Adrenal gland (tissue), 12 donors: Measurements from ENCODE around the gene TMEM109. TPM values are rescaled to one million over a fixed set of nuclear protein-coding genes. Genes with fewer than 3 reads are reported as not detected.

Source experiments
- DNase-seq, 7 donors: peaks; one replicate each; pipeline ENCODE4 v3.0.0-alpha.2; 2019 to 2020
- H3K27ac ChIP-seq, 5 donors: fragments of 200-600 bp; sonication (generic) in 4 of 5; 1 replicate in 3 of 5; 2 replicates in 2 of 5; pipeline versions ENCODE4 v1.5.1 to v1.8.0; 2016 to 2020; ENCODE audit warnings: mild to moderate bottlenecking in 1 of 5
- H3K27me3 ChIP-seq: fragments of 200-600 bp; 2 replicates; pipeline ENCODE4 v1.8.0; 2021
- H3K36me3 ChIP-seq, 2 donors: fragments of 200-600 bp; replicated peaks in 1 of 2; 1 replicate in 1 of 2; 2 replicates in 1 of 2; pipeline versions ENCODE4 v1.5.1 to v1.8.0; 2018 to 2022
- H3K4me1 ChIP-seq, 2 donors: fragments of 200-600 bp; replicated peaks in 1 of 2; 1 replicate in 1 of 2; 2 replicates in 1 of 2; pipeline versions ENCODE4 v1.5.1 to v1.8.0; 2018 to 2021
- H3K4me3 ChIP-seq, 4 donors: fragments of 200-600 bp; sonication (generic) in 3 of 4; one replicate each; pipeline ENCODE4 v1.5.1; 2016 to 2018
- H3K9me3 ChIP-seq, 3 donors: fragments of 200-600 bp; sonication (generic) in 1 of 3; replicated peaks in 1 of 3; 1 replicate in 2 of 3; 2 replicates in 1 of 3; pipeline versions ENCODE4 v1.5.1 to v1.8.0; 2016 to 2021
- POLR2A ChIP-seq, 2 donors: fragments of 450-650 bp; IDR thresholded peaks; one replicate each; pipeline ENCODE4 v1.6.1; 2017; ENCODE audit warnings: antibody characterized with exemption in 2 of 2, mild to moderate bottlenecking in 2 of 2, moderate library complexity in 1 of 2
- WGBS, 4 donors: extraction: QIAGEN DNeasy Blood & Tissue Kit in 2 of 4; methylation state at CpG; one replicate each; pipeline versions ENCODE4 v1.1.5 to v1.1.7; 2013 to 2017; 5-methylcytosine and 5-hydroxymethylcytosine counted together
- intact Hi-C, 2 donors: fragments of 100-400 bp; cut with DNase I; formaldehyde crosslinking; loops; one replicate each; pipeline versions ENCODE4 v1.14.1 to v1.15.0; 2022 to 2023
- polyA plus RNA-seq, 3 donors: library from polyadenylated mRNA; stranded (reverse); fragments of 200-250 nt in 2 of 3; fragments of 350-450 nt in 1 of 3; fragmentation: Illumina TruSeq in 1 of 3; extraction: RNeasy Lipid Tissue Mini Kit (QIAGEN cat#74804) in 1 of 3; gene quantifications; one replicate each; pipeline ENCODE4 v1.2.3, GENCODE V29; 2013 to 2014
- total RNA-seq, 9 donors: library from RNA; depleted of rRNA in 4 of 9; stranded (reverse); fragments of >200 nt in 4 of 9; fragments of 120-200 nt in 1 of 9; fragmentation: NEBNext Ultra II Directional in 1 of 9; extraction: Animal tissue kit (Norgen Biotek cat#: 25700) in 1 of 9; gene quantifications; one replicate each; pipeline versions ENCODE4 v1.1.0 to v1.2.4, GENCODE V29; 2013 to 2023
- TF ChIP-seq, protein P1 (sequence below), 6 experiments: fragments of 450-650 bp in 4 of 6; fragments of 200-600 bp in 2 of 6; sonication (generic) in 1 of 6; IDR thresholded peaks; 1 replicate in 5 of 6; 2 replicates in 1 of 6; pipeline versions ENCODE4 v1.5.1 to v1.8.0; 2016 to 2021; ENCODE audit warnings: antibody characterized with exemption in 6 of 6, mild to moderate bottlenecking in 2 of 6, moderate library complexity in 1 of 6
- donor health status: healthy with polysubstance abuse.
- donor health status: Bipolar disorder and iron deficiency.
- donor health status: DM: yes; HTN: yes; CAD: no.
- donor health status: DM: no; HTN: no; CAD: no.
- donor health status: DM: no; HTN: no; CAD: no.
- donor health status: DM: yes; HTN: yes; CAD: no.

The TMEM109 gene
- total and polyA plus RNA-seq, 12 donors: 29.3 to 115 (median 84.8) TPM

DNA sequence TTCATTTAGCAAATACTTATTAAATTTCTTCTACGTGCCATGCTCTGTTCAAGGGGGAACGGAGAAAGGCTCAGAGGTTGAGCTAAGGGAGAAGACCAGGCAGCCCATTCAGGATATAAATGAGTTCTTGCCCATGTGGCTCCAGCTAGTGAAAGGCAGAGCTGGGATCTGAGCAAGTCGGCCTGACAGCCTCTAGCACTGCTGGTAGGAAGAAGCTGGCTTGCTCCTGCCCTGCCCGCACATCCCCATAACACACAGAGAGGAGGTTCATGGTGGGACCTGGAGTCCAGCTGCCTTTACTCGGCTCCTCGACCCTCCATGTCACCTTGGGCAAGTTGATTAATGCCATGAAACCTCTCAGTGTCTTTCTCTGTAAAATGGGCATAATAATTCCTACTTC lies 36.1 kb downstream of the TMEM109 start:
- Histone ChIP-seq H3K27me3 (peaks cover 4% of the 10 kb centered on the region), H3K4me3 (peak overlapping the region in 1 of 4 donors; percentile 62), H3K4me1 (no peaks in the 10 kb centered on the region), H3K27ac (no peak overlapping the region), H3K36me3 (peaks cover 0 to 5% of the 10 kb centered on the region in 2 donors), H3K9me3 (no peaks in the 10 kb centered on the region)
- no peak for DNase-seq
- intact Hi-C loops: no loop called here
- no peak for TF ChIP-seq POLR2A (IDR thresholded peaks at IDR 0.05)
- TF ChIP-seq, protein P1, sequence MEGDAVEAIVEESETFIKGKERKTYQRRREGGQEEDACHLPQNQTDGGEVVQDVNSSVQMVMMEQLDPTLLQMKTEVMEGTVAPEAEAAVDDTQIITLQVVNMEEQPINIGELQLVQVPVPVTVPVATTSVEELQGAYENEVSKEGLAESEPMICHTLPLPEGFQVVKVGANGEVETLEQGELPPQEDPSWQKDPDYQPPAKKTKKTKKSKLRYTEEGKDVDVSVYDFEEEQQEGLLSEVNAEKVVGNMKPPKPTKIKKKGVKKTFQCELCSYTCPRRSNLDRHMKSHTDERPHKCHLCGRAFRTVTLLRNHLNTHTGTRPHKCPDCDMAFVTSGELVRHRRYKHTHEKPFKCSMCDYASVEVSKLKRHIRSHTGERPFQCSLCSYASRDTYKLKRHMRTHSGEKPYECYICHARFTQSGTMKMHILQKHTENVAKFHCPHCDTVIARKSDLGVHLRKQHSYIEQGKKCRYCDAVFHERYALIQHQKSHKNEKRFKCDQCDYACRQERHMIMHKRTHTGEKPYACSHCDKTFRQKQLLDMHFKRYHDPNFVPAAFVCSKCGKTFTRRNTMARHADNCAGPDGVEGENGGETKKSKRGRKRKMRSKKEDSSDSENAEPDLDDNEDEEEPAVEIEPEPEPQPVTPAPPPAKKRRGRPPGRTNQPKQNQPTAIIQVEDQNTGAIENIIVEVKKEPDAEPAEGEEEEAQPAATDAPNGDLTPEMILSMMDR (IDR thresholded peaks at IDR 0.05): no peak
- 71 to 78% (median 75%) methylated on average over 4 to 6 of the region's 6 CpGs for whole genome bisulfite sequencing, 4 donors

DNA sequence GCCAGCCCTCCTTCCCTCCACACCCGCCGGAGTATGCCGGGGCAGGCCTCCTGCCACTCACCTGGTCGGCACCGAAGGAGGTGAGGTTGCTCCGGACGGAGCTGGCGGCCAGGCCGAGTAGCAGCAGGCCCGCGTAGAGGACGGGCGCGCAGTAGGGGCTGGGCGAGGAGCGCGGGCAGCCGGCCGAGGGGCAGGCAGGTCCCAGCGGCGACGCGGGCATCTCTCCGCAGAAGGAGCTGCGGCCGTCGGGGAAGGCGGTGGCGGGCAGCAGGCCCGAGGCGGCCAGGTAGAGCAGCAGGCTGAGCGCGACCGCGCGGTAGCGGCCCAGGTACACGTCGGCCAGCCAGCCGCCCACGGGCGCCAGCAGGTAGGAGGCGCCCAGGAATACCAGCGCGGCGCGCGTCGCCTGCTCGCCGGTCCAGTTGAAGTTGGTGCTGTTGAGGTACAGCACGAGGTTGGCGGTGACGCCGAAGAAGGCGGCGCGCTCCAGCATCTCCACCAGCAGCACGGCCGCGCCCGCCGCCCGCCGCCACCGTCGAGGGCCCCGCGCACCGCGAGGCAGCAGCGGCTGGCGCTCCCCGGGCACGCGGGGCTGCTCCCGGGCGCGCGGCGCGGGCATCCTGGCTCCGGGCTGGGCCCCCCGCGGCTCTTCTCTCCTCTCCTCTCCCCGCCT lies 37.1 kb downstream of the TMEM109 start:
- 12 to 44% (median 15%) methylated on average over 3 to 86 of the region's 86 CpGs for WGBS, 4 donors
- Histone ChIP-seq H3K4me3 (peak overlapping the region; percentile 16 to 62 (median 28)), H3K27ac (peak overlapping the region in 3 of 5 donors; percentile 26 to 91 (median 64)), H3K4me1 (no peaks in the 10 kb centered on the region), H3K9me3 (no peaks in the 10 kb centered on the region), H3K36me3 (peaks cover 0 to 3% of the 10 kb centered on the region in 2 donors), H3K27me3 (peaks cover 4% of the 10 kb centered on the region)
- no peak for TF ChIP-seq POLR2A (IDR thresholded peaks at IDR 0.05)
- TF ChIP-seq, protein P1 (IDR thresholded peaks at IDR 0.05): no peak
- DNase-seq: no peak
- intact Hi-C loops: no loop called here

DNA sequence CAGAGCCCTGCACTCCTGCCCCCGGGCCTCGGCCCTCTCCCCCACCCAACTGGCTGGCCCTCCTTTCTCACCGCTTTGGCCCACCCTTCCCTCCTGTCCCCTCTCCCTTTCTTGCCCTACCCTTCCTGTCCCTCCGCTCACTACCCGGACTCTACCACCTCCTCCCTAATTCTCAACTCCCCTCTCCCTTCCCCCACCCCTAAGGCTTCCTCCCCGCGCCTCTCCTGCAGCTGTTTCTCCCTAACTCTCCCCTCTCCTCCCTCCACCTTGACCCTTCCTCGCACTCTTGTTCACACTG lies 37.6 kb downstream of the TMEM109 start:
- H3K4me3 ChIP-seq: peak overlapping the region in 2 of 4 donors; percentile 9 to 62
- H3K27ac ChIP-seq: peak overlapping the region in 4 of 5 donors; percentile 64 to 91 (median 76)
- no peak for DNase-seq
- H3K36me3 ChIP-seq: no peaks in the 10 kb centered on the region
- no peak for TF ChIP-seq POLR2A (IDR thresholded peaks at IDR 0.05)
- TF ChIP-seq, protein P1 (IDR thresholded peaks at IDR 0.05): no peak
- WGBS, 4 donors: 22 to 35% (median 26%) methylated on average over 7 to 8 of the region's 8 CpGs
- peaks cover 4% of the 10 kb centered on the region for H3K27me3 ChIP-seq
- intact Hi-C loops: no loop called here
- no peaks in the 10 kb centered on the region for H3K9me3 ChIP-seq
- H3K4me1 ChIP-seq: no peaks in the 10 kb centered on the region

DNA sequence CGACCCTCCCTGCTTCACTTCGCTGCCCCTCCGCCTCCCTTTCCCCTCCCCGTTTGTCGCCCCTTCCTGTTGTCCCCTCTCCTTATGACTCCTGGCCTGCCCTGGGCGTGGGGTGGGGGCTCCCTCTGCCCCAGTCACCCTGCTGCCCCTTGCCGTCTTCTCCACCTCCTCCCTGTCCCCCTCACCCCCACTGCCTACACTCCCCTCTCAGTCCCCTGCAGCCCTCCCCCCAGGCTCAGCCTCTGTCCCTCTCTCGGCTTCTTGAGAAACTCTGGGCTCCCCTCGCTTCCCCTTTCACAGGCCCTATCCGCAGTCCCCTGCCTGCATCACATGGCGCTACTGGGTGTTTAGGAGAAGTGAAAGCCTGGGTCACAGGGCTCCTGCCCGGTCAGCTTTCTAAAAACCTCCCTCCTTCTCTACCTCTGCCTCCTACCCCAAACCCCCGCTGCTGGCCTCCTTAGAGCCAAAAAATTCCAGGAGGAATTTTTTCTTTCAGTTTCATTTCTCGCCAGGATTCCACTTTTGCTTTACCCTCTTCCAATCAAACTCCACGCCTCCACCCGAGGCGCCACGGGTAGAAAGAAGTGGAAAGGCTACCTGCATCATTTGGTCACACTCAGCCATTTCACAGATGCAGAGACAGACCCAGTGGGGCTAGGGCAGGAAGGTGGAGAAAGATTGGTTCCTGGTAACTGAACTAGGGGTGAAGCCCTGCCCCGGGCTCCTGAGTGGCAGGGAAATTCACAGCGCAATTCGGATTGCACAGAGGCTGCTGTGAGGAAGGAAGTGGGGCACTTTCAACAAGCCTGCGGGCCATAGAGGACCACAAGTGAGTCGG lies 38.2 kb downstream of the TMEM109 start, which contains the start of gene SLC15A3:
Gene SLC15A3, minus strand, starts transcription at position 273 of the 838 bp plus-strand sequence. CDS start 625 bp downstream, outside the sequence.
- peak; percentile 56 to 78 (median 63) for DNase-seq
- Histone ChIP-seq H3K36me3 (no peaks in the 10 kb centered on the region), H3K27me3 (peaks cover 4% of the 10 kb centered on the region), H3K4me1 (no peaks in the 10 kb centered on the region), H3K27ac (peak within 1 kb of the TSS; percentile 1 to 91 (median 74)), H3K9me3 (no peaks in the 10 kb centered on the region), H3K4me3 (peak within 1 kb of the TSS; percentile 16 to 62 (median 28))
- 43 to 52% (median 45%) methylated on average over 18 to 23 of the region's 23 CpGs for whole genome bisulfite sequencing, 4 donors
- TF ChIP-seq, protein P1 (IDR thresholded peaks at IDR 0.05): no peak
- peak in 1 of 2 donors; percentile 9 for TF ChIP-seq POLR2A (IDR thresholded peaks at IDR 0.05)
- intact Hi-C loops: no loop called here
